ENCODE data around the gene PCNX1. TPM values are rescaled to one million over a fixed set of nuclear protein-coding genes. Genes with fewer than 3 reads are reported as not detected.

Gene PCNX1
- total RNA-seq, 1 experiment from 2014 or later, result 48.0 TPM

- Mint-ChIP-seq H3K27ac (no peak overlapping the region), H3K4me3 (no peak overlapping the region), H3K9me3 (peaks cover 0 to 15% of the 10 kb centered on the region in 2 experiments; a peak in 4 of 5 replicates), H3K4me1 (peaks cover 4 to 9% of the 10 kb centered on the region in 2 experiments), H3K36me3 (ENCODE audit: insufficient read depth in 1 of 3, low read depth in 3 of 3) (peaks cover 5 to 20% (median 17%) of the 10 kb centered on the region in 3 experiments; a peak in 6 of 7 replicates), H3K27me3 (ENCODE audit: low read depth) (no peaks in the 10 kb centered on the region)
- H3K4ac ChIP-seq (ENCODE audit: low read depth, low read length), result no peak overlapping the region
- no peak overlapping the region for H2BK15ac ChIP-seq (ENCODE audit: low read depth, low read length)
- H2BK20ac ChIP-seq (ENCODE audit: low read depth, low read length, poor library complexity, severe bottlenecking), result no peak overlapping the region
- no peaks in the 10 kb centered on the region for H3K79me1 ChIP-seq (ENCODE audit: insufficient read depth, low read depth, low read length, poor library complexity, severe bottlenecking)
- no peak overlapping the region for H3K9ac ChIP-seq (ENCODE audit: extremely low read depth, insufficient read length, low read length)
- H3T11ph ChIP-seq (ENCODE audit: low read length), result no peak overlapping the region
- no peaks in the 10 kb centered on the region; the same call in 1 of the 2 replicates for H3K4me1 ChIP-seq (ENCODE audit: insufficient read depth, low read length)
- H4K91ac ChIP-seq (ENCODE audit: insufficient read length, low read depth, low read length), result no peak overlapping the region
- no peak overlapping the region for H3K23ac ChIP-seq (ENCODE audit: insufficient read length, low read depth, low read length)
- H3K14ac ChIP-seq (ENCODE audit: insufficient read depth, low read length), result no peak overlapping the region
- no peak overlapping the region for H4K8ac ChIP-seq (replicated peaks; ENCODE audit: insufficient read length, low read depth, low read length)
- peaks cover 11% of the 10 kb centered on the region; the same call in 1 of the 2 replicates for H3K79me2 ChIP-seq (ENCODE audit: insufficient read depth, low read length)
- H3K56ac ChIP-seq (ENCODE audit: insufficient read length, low read depth, low read length), result no peak overlapping the region
- no peak overlapping the region for H2AFZ ChIP-seq (ENCODE audit: low read length)
- H3K27me3 ChIP-seq (ENCODE audit: insufficient read depth, low read length), result no peaks in the 10 kb centered on the region
- H3K18ac ChIP-seq (ENCODE audit: insufficient read length, low read depth, low read length), result no peak overlapping the region
- no peak for TF ChIP-seq CTCF (conservative IDR thresholded peaks at IDR 0.05)
- WGBS (ENCODE audit: extremely low coverage, insufficient read length, low lambda C conversion rate), result no CpG with 5 or more reads among the region's 5 CpGs
- no peaks in the 10 kb centered on the region for H3K23me2 ChIP-seq (ENCODE audit: insufficient read length, low read depth, low read length, poor library complexity, severe bottlenecking)
- no peak overlapping the region for H2AK5ac ChIP-seq (ENCODE audit: insufficient read length, low read length)
- no peak overlapping the region for H2BK12ac ChIP-seq (ENCODE audit: insufficient read length, low read depth, low read length)
- no peak overlapping the region for H3K27ac ChIP-seq (ENCODE audit: insufficient read length, low read depth, low read length)
- H4K5ac ChIP-seq (ENCODE audit: insufficient read length, low read depth, low read length), result no peak overlapping the region
- DNase-seq, result no peak
- H2BK120ac ChIP-seq (ENCODE audit: low read depth, low read length, poor library complexity, severe bottlenecking), result no peak overlapping the region
- H3K9me3 ChIP-seq (ENCODE audit: control insufficient read depth, low read depth, low read length), result no peaks in the 10 kb centered on the region
- H2BK5ac ChIP-seq (ENCODE audit: insufficient read length, low read length), result no peak overlapping the region
- no peaks in the 10 kb centered on the region for H4K20me1 ChIP-seq (ENCODE audit: control insufficient read depth, insufficient read depth, insufficient read length)
- H3K4me2 ChIP-seq (ENCODE audit: insufficient read depth, insufficient read length, low read length), result no peak overlapping the region
Measured at GRCh38 chr14:70934084-70934483, 26.8 kb downstream of the PCNX1 start.

Measured in H9 (cell line).